Hepatocyte (in vitro differentiated cells): Measurements from ENCODE around the gene POU2F1.

Source experiments
- EZH2 ChIP-seq: fragments of 200-600 bp; sonication (generic); IDR thresholded peaks from 2 replicates; pipeline ENCODE4 v1.6.1; 2016; ENCODE audit warnings: antibody characterized with exemption, mild to moderate bottlenecking, borderline replicate concordance
- EZH2phosphoT487 ChIP-seq: fragments of 200-600 bp; sonication (generic); IDR thresholded peaks from one replicate; pipeline ENCODE4 v1.6.1; 2018; ENCODE audit warnings: antibody characterized with exemption, mild to moderate bottlenecking, low read depth, moderate library complexity; ENCODE audit not compliant: unreplicated experiment, severe bottlenecking
- TF ChIP-seq, protein P1 (sequence below): fragments of 200-600 bp; sonication (generic); IDR thresholded peaks from 2 replicates; pipeline ENCODE4 v1.5.1; 2016; ENCODE audit warnings: antibody characterized with exemption, mild to moderate bottlenecking; ENCODE audit not compliant: poor library complexity

DNA sequence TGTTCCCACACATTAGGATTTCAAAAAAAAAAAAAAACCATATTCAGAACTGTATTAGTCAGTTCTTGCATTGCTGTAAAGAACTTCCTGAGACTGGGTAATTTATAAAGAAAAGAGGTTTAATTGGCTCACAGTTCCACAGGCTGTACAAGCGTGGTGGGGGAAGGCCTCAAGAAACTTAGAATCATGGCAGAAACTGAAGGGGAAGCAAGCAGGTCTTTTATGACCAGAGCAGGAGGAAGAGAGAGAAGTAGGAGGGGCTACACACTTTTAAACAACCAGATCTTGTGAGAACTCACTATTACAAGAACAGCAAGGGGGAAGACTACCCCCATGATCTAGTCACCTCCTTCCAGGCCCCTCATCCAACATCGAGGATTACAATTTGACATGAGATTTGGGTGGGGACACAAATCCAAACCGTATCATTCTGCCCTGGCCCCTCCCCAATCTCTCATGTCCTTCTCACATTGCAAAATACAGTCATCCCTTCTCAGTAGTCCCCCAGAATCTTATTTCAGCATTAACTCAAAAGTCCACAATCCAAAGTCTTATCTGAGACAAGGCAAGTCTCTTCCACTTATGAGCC, 51.8 kb downstream of the POU2F1 start:
- TF ChIP-seq, protein P1, sequence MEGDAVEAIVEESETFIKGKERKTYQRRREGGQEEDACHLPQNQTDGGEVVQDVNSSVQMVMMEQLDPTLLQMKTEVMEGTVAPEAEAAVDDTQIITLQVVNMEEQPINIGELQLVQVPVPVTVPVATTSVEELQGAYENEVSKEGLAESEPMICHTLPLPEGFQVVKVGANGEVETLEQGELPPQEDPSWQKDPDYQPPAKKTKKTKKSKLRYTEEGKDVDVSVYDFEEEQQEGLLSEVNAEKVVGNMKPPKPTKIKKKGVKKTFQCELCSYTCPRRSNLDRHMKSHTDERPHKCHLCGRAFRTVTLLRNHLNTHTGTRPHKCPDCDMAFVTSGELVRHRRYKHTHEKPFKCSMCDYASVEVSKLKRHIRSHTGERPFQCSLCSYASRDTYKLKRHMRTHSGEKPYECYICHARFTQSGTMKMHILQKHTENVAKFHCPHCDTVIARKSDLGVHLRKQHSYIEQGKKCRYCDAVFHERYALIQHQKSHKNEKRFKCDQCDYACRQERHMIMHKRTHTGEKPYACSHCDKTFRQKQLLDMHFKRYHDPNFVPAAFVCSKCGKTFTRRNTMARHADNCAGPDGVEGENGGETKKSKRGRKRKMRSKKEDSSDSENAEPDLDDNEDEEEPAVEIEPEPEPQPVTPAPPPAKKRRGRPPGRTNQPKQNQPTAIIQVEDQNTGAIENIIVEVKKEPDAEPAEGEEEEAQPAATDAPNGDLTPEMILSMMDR, result no peak
- TF ChIP-seq EZH2 (no peak), EZH2phosphoT487 (no peak)
